Astrocyte (in vitro differentiated cells and primary cell): ENCODE measurements around the gene ZBBX. TPM values are rescaled to one million over a fixed set of nuclear protein-coding genes. Genes with fewer than 3 reads are reported as not detected.

Experiments
- DNase-seq: peaks from one replicate; pipeline ENCODE4 v3.0.0-alpha.2; 2010; ENCODE audit warnings: low read depth
- FAIRE-seq: peaks from 2 replicates; lab custom pipeline; 2011; peaks lifted over from hg19 to GRCh38; lab: Jason Lieb, UNC
- H2AFZ ChIP-seq: 2 replicates; pipeline ENCODE4 v1.6.0; 2012; ENCODE audit warnings: low read depth, low read length, inconsistent platforms
- H3K27ac ChIP-seq: 2 replicates; pipeline ENCODE4 v1.5.1; 2011; ENCODE audit warnings: low read depth, low read length, inconsistent platforms
- H3K27me3 ChIP-seq: 2 replicates; pipeline ENCODE4 v1.6.0; 2011; ENCODE audit warnings: low read length, inconsistent platforms; ENCODE audit not compliant: insufficient read depth
- H3K36me3 ChIP-seq: 2 replicates; pipeline ENCODE4 v1.5.1; 2011; ENCODE audit warnings: low read length, inconsistent platforms; ENCODE audit not compliant: insufficient read depth
- H3K4me1 ChIP-seq: 2 replicates; pipeline ENCODE4 v1.5.1; 2011; ENCODE audit warnings: low read length, inconsistent platforms; ENCODE audit not compliant: insufficient read depth
- H3K4me2 ChIP-seq: 2 replicates; pipeline ENCODE4 v1.6.0; 2012; ENCODE audit warnings: low read length, inconsistent platforms
- H3K4me3 ChIP-seq: 2 replicates; pipeline ENCODE4 v1.5.1; 2011; ENCODE audit warnings: low read depth, mild to moderate bottlenecking, low read length, inconsistent platforms; ENCODE audit not compliant: insufficient read depth
- H3K79me2 ChIP-seq: 2 replicates; pipeline ENCODE4 v1.6.0; 2012; ENCODE audit warnings: mild to moderate bottlenecking, low read length, inconsistent platforms; ENCODE audit not compliant: insufficient read depth
- H3K9ac ChIP-seq: 2 replicates; pipeline ENCODE4 v1.6.0; 2012; ENCODE audit warnings: mild to moderate bottlenecking, low read length, inconsistent platforms
- H3K9me3 ChIP-seq: 2 replicates; pipeline ENCODE4 v1.5.1; 2012; ENCODE audit warnings: low read depth, mild to moderate bottlenecking, low read length, inconsistent platforms; ENCODE audit not compliant: insufficient read depth
- H4K20me1 ChIP-seq: 2 replicates; pipeline ENCODE4 v1.6.0; 2012; ENCODE audit warnings: low read length, inconsistent platforms; ENCODE audit not compliant: insufficient read depth
- H3K27ac Mint-ChIP-seq: one replicate; pipeline ENCODE4 v1.8.0; 2021; ENCODE audit warnings: mild to moderate bottlenecking, mixed read lengths; ENCODE audit not compliant: unreplicated experiment
- H3K27me3 Mint-ChIP-seq: one replicate; pipeline ENCODE4 v1.8.0; 2021; ENCODE audit warnings: low read depth, mixed read lengths; ENCODE audit not compliant: unreplicated experiment
- H3K36me3 Mint-ChIP-seq: one replicate; pipeline ENCODE4 v1.8.0; 2021; ENCODE audit warnings: low read depth, mixed read lengths; ENCODE audit not compliant: unreplicated experiment
- H3K4me1 Mint-ChIP-seq: one replicate; pipeline ENCODE4 v1.8.0; 2021; ENCODE audit warnings: low read depth, mixed read lengths; ENCODE audit not compliant: unreplicated experiment
- H3K4me3 Mint-ChIP-seq: one replicate; pipeline ENCODE4 v1.8.0; 2021; ENCODE audit warnings: mild to moderate bottlenecking, moderate library complexity, mixed read lengths; ENCODE audit not compliant: unreplicated experiment
- H3K9me3 Mint-ChIP-seq: one replicate; pipeline ENCODE4 v1.8.0; 2021; ENCODE audit warnings: mild to moderate bottlenecking, mixed read lengths; ENCODE audit not compliant: unreplicated experiment
- EZH2 ChIP-seq: IDR thresholded peaks from 2 replicates; pipeline ENCODE4 v1.6.1; 2012; ENCODE audit warnings: mild to moderate bottlenecking, low read length, inconsistent platforms; ENCODE audit not compliant: insufficient read depth
- total RNA-seq: library from RNA; stranded (reverse); gene quantifications from 2 replicates; pipeline ENCODE4 v1.2.1, GENCODE V29; 2021
- TF ChIP-seq, protein P1 (sequence below): IDR thresholded peaks from 2 replicates; pipeline ENCODE4 v1.5.1; 2011; ENCODE audit warnings: low read depth, mild to moderate bottlenecking, inconsistent platforms, low read length, moderate library complexity; ENCODE audit not compliant: insufficient read depth

Gene ZBBX
- total RNA-seq, 1 donor from 2014 or later = 1.3 TPM

DNA sequence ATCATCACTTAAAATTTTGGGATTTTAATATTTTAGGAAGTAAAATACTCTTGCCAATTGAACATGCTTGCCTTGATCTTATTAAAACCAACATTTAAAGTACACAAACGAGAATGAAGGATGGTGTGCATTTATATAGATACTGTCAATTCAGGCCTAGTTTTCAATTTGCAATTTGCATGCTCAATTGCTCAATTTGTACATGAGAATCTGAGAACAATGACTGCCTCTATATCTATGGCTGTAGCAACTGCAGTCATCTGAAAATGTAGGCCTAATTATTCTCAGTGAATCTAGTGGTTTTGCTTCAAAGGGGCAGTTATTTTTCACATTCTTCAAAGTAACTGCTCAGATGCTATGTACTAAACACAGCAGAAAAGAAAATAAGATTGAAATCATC lies 18.8 kb downstream of the ZBBX start:
- Mint-ChIP-seq H3K4me3 (no peak overlapping the region), H3K9me3 (no peaks in the 10 kb centered on the region), H3K4me1 (no peaks in the 10 kb centered on the region), H3K27me3 (no peaks in the 10 kb centered on the region), H3K36me3 (no peaks in the 10 kb centered on the region), H3K27ac (no peak overlapping the region)
- no peaks in the 10 kb centered on the region for H3K36me3 ChIP-seq
- no peak for FAIRE-seq
- TF ChIP-seq, protein P1, sequence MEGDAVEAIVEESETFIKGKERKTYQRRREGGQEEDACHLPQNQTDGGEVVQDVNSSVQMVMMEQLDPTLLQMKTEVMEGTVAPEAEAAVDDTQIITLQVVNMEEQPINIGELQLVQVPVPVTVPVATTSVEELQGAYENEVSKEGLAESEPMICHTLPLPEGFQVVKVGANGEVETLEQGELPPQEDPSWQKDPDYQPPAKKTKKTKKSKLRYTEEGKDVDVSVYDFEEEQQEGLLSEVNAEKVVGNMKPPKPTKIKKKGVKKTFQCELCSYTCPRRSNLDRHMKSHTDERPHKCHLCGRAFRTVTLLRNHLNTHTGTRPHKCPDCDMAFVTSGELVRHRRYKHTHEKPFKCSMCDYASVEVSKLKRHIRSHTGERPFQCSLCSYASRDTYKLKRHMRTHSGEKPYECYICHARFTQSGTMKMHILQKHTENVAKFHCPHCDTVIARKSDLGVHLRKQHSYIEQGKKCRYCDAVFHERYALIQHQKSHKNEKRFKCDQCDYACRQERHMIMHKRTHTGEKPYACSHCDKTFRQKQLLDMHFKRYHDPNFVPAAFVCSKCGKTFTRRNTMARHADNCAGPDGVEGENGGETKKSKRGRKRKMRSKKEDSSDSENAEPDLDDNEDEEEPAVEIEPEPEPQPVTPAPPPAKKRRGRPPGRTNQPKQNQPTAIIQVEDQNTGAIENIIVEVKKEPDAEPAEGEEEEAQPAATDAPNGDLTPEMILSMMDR = no peak
- no peak for TF ChIP-seq EZH2
- H3K79me2 ChIP-seq = no peaks in the 10 kb centered on the region
- no peak for DNase-seq
- no peaks in the 10 kb centered on the region for H3K27me3 ChIP-seq
- no peak overlapping the region for H3K9ac ChIP-seq
- no peaks in the 10 kb centered on the region for H4K20me1 ChIP-seq
- no peaks in the 10 kb centered on the region for H3K4me1 ChIP-seq
- H3K9me3 ChIP-seq = no peaks in the 10 kb centered on the region
- H3K27ac ChIP-seq = no peak overlapping the region
- no peak overlapping the region for H3K4me3 ChIP-seq
- no peak overlapping the region for H3K4me2 ChIP-seq
- H2AFZ ChIP-seq = no peak overlapping the region

DNA sequence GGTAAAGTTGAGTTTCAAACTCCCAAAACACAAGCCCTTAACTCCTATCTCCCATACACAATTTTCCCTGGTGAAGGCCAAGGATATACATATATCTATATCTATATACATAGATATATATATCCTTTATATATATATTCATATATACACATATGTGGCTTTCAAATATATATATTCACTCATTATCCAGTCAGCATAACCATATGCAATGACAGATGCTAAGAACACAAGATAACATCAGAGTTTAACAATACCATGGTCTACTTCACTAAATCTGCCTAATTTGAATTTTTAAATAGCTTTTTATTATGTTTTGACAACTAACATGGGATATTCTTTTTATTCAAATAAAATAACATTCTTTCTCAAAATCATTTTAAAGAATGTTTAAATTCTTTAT lies 24.7 kb downstream of the ZBBX start:
- Mint-ChIP-seq H3K27ac (no peak overlapping the region), H3K4me1 (no peaks in the 10 kb centered on the region), H3K36me3 (no peaks in the 10 kb centered on the region), H3K9me3 (no peaks in the 10 kb centered on the region), H3K4me3 (no peak overlapping the region), H3K27me3 (no peaks in the 10 kb centered on the region)
- Histone ChIP-seq H3K4me2 (no peak overlapping the region), H3K27me3 (no peaks in the 10 kb centered on the region), H3K4me3 (no peak overlapping the region), H2AFZ (no peak overlapping the region), H3K4me1 (no peaks in the 10 kb centered on the region), H3K9me3 (no peaks in the 10 kb centered on the region), H3K9ac (no peak overlapping the region), H3K36me3 (no peaks in the 10 kb centered on the region), H4K20me1 (no peaks in the 10 kb centered on the region), H3K27ac (no peak overlapping the region), H3K79me2 (no peaks in the 10 kb centered on the region)
- no peak for FAIRE-seq
- no peak for TF ChIP-seq EZH2
- TF ChIP-seq, protein P1 = no peak
- no peak for DNase-seq

DNA sequence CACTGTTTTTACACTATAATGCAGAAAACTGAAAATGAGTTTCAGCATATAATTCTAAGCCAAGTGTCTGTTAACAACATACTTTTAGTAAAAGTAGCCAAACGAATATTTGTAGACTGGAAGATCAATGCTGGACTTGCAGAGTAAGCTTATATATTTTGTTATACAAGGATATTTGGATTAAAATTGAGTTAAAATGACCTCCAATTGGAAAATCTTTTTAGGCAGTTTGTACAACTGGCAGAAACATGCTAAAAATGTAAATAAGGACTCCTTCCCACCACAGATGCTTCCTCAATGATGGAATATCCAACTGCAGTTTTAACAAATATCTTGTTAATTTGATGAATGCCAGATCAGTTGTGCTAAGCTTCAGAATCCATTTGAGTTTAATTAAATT lies 25.3 kb downstream of the ZBBX start:
- FAIRE-seq (no peak), DNase-seq (no peak)
- Histone ChIP-seq H3K9ac (no peak overlapping the region), H3K4me2 (no peak overlapping the region), H3K79me2 (no peaks in the 10 kb centered on the region), H3K36me3 (no peaks in the 10 kb centered on the region), H3K27me3 (no peaks in the 10 kb centered on the region), H3K4me1 (no peaks in the 10 kb centered on the region), H3K4me3 (no peak overlapping the region), H3K9me3 (no peaks in the 10 kb centered on the region), H3K27ac (no peak overlapping the region), H4K20me1 (no peaks in the 10 kb centered on the region), H2AFZ (no peak overlapping the region)
- H3K4me1 Mint-ChIP-seq = no peaks in the 10 kb centered on the region
- H3K4me3 Mint-ChIP-seq = no peak overlapping the region
- no peak overlapping the region for H3K27ac Mint-ChIP-seq
- no peak for TF ChIP-seq EZH2
- TF ChIP-seq, protein P1 = no peak
- H3K27me3 Mint-ChIP-seq = no peaks in the 10 kb centered on the region
- no peaks in the 10 kb centered on the region for H3K9me3 Mint-ChIP-seq
- H3K36me3 Mint-ChIP-seq = no peaks in the 10 kb centered on the region
